Glutamatergic neuron (in vitro differentiated cells): ENCODE results near the gene HIVEP2. TPM values are rescaled to one million over a fixed set of nuclear protein-coding genes. Genes with fewer than 3 reads are reported as not detected.

Experiments
- DNase-seq: peaks from one replicate; pipeline ENCODE4 v3.0.0; 2022
- H3K27ac Mint-ChIP-seq: one replicate; pipeline ENCODE4 v1.8.0; 2020; ENCODE audit warnings: mild to moderate bottlenecking, mixed read lengths, inconsistent platforms; ENCODE audit not compliant: unreplicated experiment
- H3K27me3 Mint-ChIP-seq: one replicate; pipeline ENCODE4 v1.8.0; 2020; ENCODE audit warnings: mild to moderate bottlenecking, moderate library complexity, mixed read lengths, inconsistent platforms; ENCODE audit not compliant: unreplicated experiment
- H3K36me3 Mint-ChIP-seq: one replicate; pipeline ENCODE4 v1.8.0; 2020; ENCODE audit warnings: mild to moderate bottlenecking, mixed read lengths, inconsistent platforms; ENCODE audit not compliant: unreplicated experiment
- H3K4me1 Mint-ChIP-seq: one replicate; pipeline ENCODE4 v1.8.0; 2020; ENCODE audit warnings: mild to moderate bottlenecking, low read depth, mixed read lengths, inconsistent platforms; ENCODE audit not compliant: unreplicated experiment
- H3K4me3 Mint-ChIP-seq: one replicate; pipeline ENCODE4 v1.8.0; 2020; ENCODE audit warnings: mild to moderate bottlenecking, mixed read lengths, inconsistent platforms; ENCODE audit not compliant: unreplicated experiment
- H3K9me3 Mint-ChIP-seq: one replicate; pipeline ENCODE4 v1.8.0; 2020; ENCODE audit warnings: mild to moderate bottlenecking, moderate library complexity, mixed read lengths, inconsistent platforms; ENCODE audit not compliant: unreplicated experiment
- total RNA-seq: library from RNA; stranded (reverse); fragmentation: NEBNext Ultra II Directional; extraction: Animal tissue kit (Norgen Biotek cat#: 25700); gene quantifications from one replicate; pipeline ENCODE4 v1.2.1, GENCODE V29; 2021; ENCODE audit not compliant: unreplicated experiment
- TF ChIP-seq, protein P1 (sequence below): fragments of 200-600 bp; sonication (generic); IDR thresholded peaks from one replicate; pipeline ENCODE4 v1.5.0; 2021; ENCODE audit not compliant: partially characterized antibody, unreplicated experiment

HIVEP2 gene
- total RNA-seq, 1 donor from 2014 or later, result 2.6 TPM

DNA sequence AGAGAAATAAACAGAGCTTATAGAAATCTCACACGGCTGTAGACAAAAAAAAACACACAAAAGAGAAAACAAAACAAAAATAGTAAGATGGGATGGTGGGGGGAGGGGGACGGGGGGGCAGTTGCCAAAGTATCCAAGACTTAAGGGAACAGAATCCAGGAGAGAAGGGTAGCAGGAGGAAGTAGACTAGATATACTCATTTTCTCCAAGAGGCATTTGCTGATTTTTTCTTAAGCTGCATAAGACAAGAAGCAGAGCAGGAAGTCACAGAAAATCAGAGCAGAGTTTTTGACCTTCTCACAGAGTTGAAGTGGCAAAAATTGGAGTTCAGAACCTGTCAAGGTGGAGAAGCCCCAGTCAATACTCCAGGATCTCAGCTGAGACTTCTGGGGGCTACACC lies 237.7 kb downstream of the HIVEP2 start:
- no peak overlapping the region for H3K27ac Mint-ChIP-seq
- no peaks in the 10 kb centered on the region for H3K27me3 Mint-ChIP-seq
- H3K9me3 Mint-ChIP-seq, result no peaks in the 10 kb centered on the region
- DNase-seq, result no peak
- TF ChIP-seq, protein P1, sequence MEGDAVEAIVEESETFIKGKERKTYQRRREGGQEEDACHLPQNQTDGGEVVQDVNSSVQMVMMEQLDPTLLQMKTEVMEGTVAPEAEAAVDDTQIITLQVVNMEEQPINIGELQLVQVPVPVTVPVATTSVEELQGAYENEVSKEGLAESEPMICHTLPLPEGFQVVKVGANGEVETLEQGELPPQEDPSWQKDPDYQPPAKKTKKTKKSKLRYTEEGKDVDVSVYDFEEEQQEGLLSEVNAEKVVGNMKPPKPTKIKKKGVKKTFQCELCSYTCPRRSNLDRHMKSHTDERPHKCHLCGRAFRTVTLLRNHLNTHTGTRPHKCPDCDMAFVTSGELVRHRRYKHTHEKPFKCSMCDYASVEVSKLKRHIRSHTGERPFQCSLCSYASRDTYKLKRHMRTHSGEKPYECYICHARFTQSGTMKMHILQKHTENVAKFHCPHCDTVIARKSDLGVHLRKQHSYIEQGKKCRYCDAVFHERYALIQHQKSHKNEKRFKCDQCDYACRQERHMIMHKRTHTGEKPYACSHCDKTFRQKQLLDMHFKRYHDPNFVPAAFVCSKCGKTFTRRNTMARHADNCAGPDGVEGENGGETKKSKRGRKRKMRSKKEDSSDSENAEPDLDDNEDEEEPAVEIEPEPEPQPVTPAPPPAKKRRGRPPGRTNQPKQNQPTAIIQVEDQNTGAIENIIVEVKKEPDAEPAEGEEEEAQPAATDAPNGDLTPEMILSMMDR, result no peak
- H3K4me1 Mint-ChIP-seq, result no peaks in the 10 kb centered on the region
- no peak overlapping the region for H3K4me3 Mint-ChIP-seq
- no peaks in the 10 kb centered on the region for H3K36me3 Mint-ChIP-seq

- Mint-ChIP-seq H3K36me3 (no peaks in the 10 kb centered on the region), H3K27me3 (no peaks in the 10 kb centered on the region), H3K9me3 (no peaks in the 10 kb centered on the region), H3K4me3 (no peak overlapping the region), H3K27ac (no peak overlapping the region), H3K4me1 (no peaks in the 10 kb centered on the region)
- TF ChIP-seq, protein P1, result no peak
- DNase-seq, result no peak
These were observed 238.8 kb downstream of the HIVEP2 start for GRCh38 chr6:142706210-142706609.

- Mint-ChIP-seq H3K36me3 (no peaks in the 10 kb centered on the region), H3K9me3 (no peaks in the 10 kb centered on the region), H3K27ac (no peak overlapping the region)
These were observed 239.9 kb downstream of the HIVEP2 start for GRCh38 chr6:142705054-142705453.

GRCh38 chr6:142702501-142703460 lies 242.2 kb downstream of the HIVEP2 start:
- no peak for DNase-seq
- Mint-ChIP-seq H3K9me3 (no peaks in the 10 kb centered on the region), H3K36me3 (no peaks in the 10 kb centered on the region), H3K27me3 (no peaks in the 10 kb centered on the region), H3K27ac (no peak overlapping the region), H3K4me1 (no peaks in the 10 kb centered on the region), H3K4me3 (no peak overlapping the region)
- TF ChIP-seq, protein P1, result no peak

More at GRCh38 chr6:142705054-142705453, 239.9 kb downstream of the HIVEP2 start:
- no peaks in the 10 kb centered on the region for H3K27me3 Mint-ChIP-seq
- H3K4me3 Mint-ChIP-seq, result no peak overlapping the region
- no peaks in the 10 kb centered on the region for H3K4me1 Mint-ChIP-seq
- DNase-seq, result no peak
- TF ChIP-seq, protein P1, result no peak

Other genes starting within 250 kb of the HIVEP2 start
- gene AIG1, start 115.7 kb upstream of the HIVEP2 start, total RNA-seq, result 14.3 TPM